A172 (cell line): ENCODE results near the gene IGFBP7. TPM values are rescaled to one million over a fixed set of nuclear protein-coding genes. Genes with fewer than 3 reads are reported as not detected.

Source experiments
- DNase-seq: peaks from one replicate; pipeline ENCODE4 v3.0.0-alpha.2; 2015; ENCODE audit warnings: low spot score
- total RNA-seq: library from RNA; depleted of rRNA; stranded (reverse); fragments of >200 nt; shearing (Covaris generic); gene quantifications from 2 replicates; pipeline ENCODE4 v1.2.3, GENCODE V29; 2014

Gene IGFBP7
- total RNA-seq, 1 experiment from 2014 or later, result 293 TPM

- DNase-seq, result no peak
Measured at GRCh38 chr4:57098415-57098814, 11.8 kb downstream of the IGFBP7 start.

GRCh38 chr4:57097711-57098110, 12.5 kb downstream of the IGFBP7 start:
- DNase-seq, result no peak

- DNase-seq, result no peak
Measured at GRCh38 chr4:57095956-57096355, 14.2 kb downstream of the IGFBP7 start.

GRCh38 chr4:57095245-57095644, 14.9 kb downstream of the IGFBP7 start:
- DNase-seq, result no peak

- peak; percentile 68 for DNase-seq
Measured at GRCh38 chr4:57094832-57095223, 15.4 kb downstream of the IGFBP7 start.

- DNase-seq, result peak; percentile 7
Measured at GRCh38 chr4:57093845-57094831, 16.0 kb downstream of the IGFBP7 start.

GRCh38 chr4:57091657-57092162, 18.5 kb downstream of the IGFBP7 start:
- DNase-seq, result no peak

GRCh38 chr4:57090079-57090478, 20.1 kb downstream of the IGFBP7 start:
- DNase-seq, result no peak

GRCh38 chr4:57089549-57089948, 20.6 kb downstream of the IGFBP7 start:
- no peak for DNase-seq

GRCh38 chr4:57086031-57086723, 24.0 kb downstream of the IGFBP7 start:
- DNase-seq, result no peak

- no peak for DNase-seq
Measured at GRCh38 chr4:57085278-57085677, 24.9 kb downstream of the IGFBP7 start.

- no peak for DNase-seq
Measured at GRCh38 chr4:57084360-57084759, 25.8 kb downstream of the IGFBP7 start.

GRCh38 chr4:57083090-57083489, 27.1 kb downstream of the IGFBP7 start:
- no peak for DNase-seq

GRCh38 chr4:57081651-57082621, 28.2 kb downstream of the IGFBP7 start:
- no peak for DNase-seq

GRCh38 chr4:57080781-57081650, 29.2 kb downstream of the IGFBP7 start:
- DNase-seq, result peak; percentile 94

GRCh38 chr4:57078685-57079521, 31.3 kb downstream of the IGFBP7 start:
- peak; percentile 67 for DNase-seq

- peak; percentile 88 for DNase-seq
Measured at GRCh38 chr4:57077550-57078343, 32.4 kb downstream of the IGFBP7 start.

GRCh38 chr4:57076646-57077045, 33.5 kb downstream of the IGFBP7 start:
- DNase-seq, result no peak

GRCh38 chr4:57075367-57075766, 34.8 kb downstream of the IGFBP7 start:
- DNase-seq, result no peak
